AG09319 (cell line): ENCODE data around the gene PSMD13.

ENCODE experiments used
- DNase-seq: peaks from one replicate; pipeline ENCODE4 v3.0.0-alpha.2; 2010; ENCODE audit warnings: low read depth; ENCODE audit errors: extremely low read depth
- CTCF ChIP-seq: IDR thresholded peaks from 2 replicates; pipeline ENCODE4 v1.5.1; 2011; ENCODE audit warnings: low read depth, mild to moderate bottlenecking, inconsistent platforms, low read length, moderate library complexity

The PSMD13 gene

GRCh38 chr11:253886-254270 lies 17.1 kb downstream of the PSMD13 start:
- DNase-seq = no peak
- no peak for TF ChIP-seq CTCF

GRCh38 chr11:255176-255575 lies 18.4 kb downstream of the PSMD13 start:
- DNase-seq = no peak
- TF ChIP-seq CTCF = no peak

- TF ChIP-seq CTCF = no peak
- DNase-seq = no peak
These were observed 19.0 kb downstream of the PSMD13 start for GRCh38 chr11:255816-256215.

- TF ChIP-seq CTCF = no peak
- DNase-seq = no peak
These were observed 20.4 kb downstream of the PSMD13 start for GRCh38 chr11:256952-257737.

- no peak for DNase-seq
- no peak for TF ChIP-seq CTCF
These were observed 21.2 kb downstream of the PSMD13 start for GRCh38 chr11:257766-258493.

- DNase-seq = no peak
- no peak for TF ChIP-seq CTCF
These were observed 22.6 kb downstream of the PSMD13 start for GRCh38 chr11:259413-259812.

GRCh38 chr11:261624-262023 lies 24.8 kb downstream of the PSMD13 start:
- TF ChIP-seq CTCF = no peak
- no peak for DNase-seq
